NCI-H187 treated with DMSO at 0.1 percent for 48 hours (cell line): ENCODE data around the gene SCNN1A.

Source experiments
- DNase-seq: peaks from one replicate; lab custom pipeline; 2025; lab: John Stamatoyannopoulos, UW

Gene SCNN1A

DNA sequence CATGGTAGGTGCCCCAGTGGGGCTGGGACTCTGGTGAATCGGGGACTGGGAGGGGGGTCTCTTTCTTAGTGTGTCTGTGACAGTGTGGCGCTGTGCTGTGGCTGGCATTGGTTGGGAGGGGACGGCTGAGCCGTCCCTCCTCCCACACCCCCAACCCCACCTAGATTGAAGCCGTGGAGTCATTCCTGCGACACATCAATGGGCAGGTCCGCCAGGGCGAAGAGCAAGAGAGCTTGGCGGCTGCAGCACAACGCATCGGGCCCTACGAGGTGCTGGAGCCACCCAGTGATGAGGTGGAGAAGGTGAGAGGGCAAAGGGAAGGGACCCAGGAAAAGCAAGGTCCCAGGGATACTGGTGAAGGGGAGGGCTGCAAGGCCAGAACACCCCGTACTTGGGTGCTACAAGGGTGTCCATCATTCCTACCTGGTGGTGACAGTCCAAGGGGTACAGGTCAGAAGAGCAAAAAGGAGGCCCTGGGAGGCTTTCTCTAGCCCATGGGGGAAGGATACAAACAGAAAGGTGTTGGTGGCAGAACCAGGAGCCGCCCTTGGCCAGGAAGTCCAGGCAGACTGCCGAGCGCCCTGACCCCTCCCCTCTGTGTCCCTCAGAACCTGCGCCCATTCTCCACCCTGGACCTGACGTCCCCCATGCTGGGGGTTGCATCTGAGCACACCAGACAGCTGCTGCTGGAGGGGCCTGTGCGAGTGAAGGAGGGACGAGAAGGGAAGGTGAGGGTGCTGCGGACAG is 57.5 kb downstream of the SCNN1A start:
- DNase-seq: no peak

DNA sequence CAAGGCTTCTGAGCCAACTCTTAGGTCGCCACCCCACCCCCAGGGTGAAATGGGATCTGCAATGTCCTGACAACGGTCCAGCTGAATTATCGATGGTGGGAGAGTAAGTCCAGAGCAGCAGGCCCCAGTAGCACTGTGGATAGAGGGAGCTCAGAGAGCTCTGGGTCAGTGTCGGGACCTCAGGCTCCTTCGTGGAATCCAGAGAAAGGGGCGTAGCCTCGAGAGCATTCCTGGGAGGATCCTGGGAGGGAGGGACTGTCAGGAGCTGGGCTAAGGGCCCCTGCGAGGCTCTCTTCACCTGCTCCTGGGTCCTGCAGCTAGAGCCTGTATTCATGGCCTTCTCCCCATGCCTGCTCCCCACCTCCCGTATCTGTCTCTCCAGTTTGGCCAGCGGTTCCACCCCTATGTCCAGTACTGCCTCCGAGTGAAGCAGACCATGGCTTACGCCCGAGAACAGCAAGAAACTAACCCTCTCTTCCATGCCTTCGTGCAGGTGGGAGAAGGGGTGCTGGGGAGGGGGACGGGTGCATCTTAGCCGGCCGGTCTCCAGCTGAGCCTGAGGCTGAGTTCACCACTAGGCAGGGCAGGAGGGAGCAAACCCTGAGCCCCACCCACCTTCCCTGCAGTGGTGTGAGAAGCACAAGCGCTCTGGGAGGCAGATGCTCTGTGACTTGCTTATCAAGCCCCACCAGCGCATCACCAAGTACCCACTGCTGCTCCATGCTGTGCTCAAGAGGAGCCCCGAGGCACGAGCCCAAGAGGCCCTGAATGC is 58.3 kb downstream of the SCNN1A start:
- DNase-seq: no peak

DNA sequence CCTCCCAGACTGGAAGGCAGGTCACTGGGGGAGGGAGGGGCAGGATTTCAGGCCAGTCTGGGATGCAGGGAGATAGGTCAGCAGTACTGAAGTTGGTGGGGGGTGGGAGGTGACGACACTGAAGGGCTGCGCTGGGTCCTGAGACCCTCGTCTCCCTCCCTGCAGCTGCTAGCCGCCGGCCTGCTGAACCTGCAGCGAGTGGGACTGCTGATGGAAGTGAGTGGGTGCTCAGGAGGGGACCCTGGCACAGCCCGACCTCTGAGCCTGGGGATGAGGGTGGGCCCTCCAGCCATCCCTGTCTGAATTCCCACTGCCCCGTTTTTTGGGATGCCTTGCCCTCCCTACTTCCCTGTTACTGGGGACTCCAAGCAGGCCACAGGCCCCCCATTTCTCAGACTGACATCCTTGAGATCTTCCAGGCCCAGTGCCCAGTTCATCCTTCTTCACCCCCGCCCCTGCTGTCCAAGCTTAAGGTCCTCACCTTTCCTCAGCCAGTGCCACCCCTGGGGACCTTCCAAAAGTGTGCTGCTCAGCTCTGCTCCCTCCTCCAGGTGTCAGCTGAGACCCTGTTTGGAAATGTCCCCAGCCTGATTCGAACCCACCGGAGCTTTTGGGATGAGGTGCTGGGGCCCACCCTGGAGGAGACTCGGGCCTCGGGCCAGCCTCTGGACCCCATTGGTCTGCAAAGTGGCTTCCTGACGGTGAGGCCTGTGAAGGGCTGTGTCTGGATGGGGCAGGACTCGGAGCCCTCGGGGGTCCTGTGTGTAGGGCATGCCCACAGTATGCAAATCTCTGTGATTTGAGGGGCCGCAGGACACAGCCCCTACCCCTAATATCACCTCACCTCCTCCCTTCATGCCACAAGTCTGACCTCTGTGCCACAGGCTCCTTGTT is 59.4 kb downstream of the SCNN1A start:
- DNase-seq: no peak

DNA sequence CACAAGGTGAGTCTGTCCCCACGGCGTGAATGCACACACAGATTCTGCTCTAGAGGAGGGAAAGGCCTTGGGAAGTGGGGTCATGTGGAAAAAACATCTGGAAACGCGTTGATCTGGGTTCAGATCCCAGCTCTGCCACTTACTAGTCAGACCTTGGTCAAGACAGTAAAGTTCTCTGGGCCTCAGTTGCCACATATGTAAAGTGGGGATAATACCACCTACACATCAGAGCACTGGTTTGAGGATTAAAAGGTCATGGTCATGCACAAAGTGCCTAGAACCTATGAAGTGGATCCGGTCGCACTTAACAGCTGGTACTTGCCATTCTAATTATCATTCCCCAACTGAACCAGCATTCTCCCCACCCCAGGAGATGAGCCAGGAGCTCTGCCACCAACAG is 60.2 kb downstream of the SCNN1A start:
- DNase-seq: no peak

DNA sequence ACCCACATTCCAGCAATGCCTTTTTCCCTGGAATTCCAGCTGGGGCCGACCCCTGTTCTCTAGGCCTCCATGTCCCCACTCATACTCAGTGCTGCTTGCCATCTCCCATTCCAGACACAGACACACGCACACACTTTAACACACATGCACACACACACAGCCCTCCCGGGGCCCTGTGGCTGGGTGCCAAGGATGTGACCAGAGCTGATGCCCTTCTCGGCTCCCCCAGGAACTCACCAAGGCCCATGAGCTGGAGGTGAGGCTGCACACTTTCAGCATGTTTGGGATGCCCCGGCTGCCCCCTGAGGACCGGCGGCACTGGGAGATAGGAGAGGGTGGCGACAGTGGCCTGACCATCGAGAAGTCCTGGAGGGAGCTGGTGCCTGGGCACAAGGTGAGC is 60.6 kb downstream of the SCNN1A start:
- no peak for DNase-seq

DNA sequence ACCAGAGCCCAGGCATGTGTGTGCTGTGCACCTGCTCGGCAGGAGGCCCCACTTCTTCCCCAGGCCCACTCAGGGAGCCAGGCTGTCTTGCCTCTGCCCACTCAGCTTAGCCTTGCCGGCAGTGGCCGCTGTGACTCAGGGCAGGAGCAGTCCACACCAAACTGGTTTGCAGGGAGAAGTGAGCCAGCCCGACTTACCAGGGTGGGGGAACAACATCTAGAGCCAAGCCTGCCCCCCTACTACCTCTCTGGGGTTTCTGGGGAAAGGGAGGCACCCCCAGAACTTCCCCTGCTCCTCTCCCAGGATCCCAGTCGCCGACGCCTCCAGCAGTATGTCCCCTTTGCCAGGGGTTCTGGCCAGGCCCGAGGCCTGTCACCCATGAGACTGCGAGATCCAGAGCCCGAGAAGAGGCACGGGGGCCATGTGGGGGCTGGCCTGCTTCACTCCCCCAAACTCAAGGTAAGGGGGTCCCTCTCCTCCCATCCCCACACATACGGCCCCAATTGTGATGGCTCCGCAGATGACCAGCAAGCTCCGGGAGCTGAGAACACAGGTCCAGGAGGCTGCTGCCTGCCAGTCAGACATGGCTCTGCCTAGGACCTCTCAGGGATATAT is 61.9 kb downstream of the SCNN1A start:
- no peak for DNase-seq

DNA sequence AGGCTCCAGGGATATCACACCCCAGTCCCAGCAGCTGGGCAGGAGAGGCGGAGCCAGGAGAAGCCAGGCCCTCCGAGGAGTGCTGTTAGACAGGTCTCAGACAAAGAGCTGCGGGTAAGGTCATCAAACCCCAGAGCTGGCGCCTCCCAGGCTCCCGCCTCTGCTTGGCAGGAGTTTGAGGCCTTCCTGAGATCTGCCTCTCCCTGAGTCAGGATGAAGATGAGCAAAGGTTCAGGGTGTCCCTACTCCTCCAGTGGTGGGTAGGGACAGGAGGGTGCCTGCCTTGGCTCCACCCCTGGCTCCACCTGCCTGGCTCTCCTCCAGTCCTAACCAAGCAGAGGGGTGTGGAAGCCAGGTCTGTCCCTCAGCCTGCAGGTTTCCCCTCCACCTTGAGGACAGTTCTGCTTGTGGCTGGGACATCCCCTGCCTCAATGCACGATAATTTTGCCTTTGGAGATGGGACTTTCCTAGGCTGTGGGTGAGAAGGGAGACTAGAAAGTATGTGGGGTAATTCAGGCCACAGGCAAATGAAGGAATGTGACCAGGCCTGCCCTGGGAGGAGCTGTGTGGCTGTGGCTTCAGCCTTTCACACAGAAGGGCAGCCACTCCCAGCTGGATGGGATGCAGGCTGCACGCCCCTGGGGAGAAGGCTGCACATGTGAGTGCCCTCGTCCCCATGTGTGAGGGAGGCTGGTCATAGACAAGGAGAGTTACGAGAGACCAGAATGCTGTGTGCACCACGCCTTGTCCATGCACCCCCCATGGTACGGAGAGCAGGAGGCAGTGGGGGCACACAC is 62.6 kb downstream of the SCNN1A start:
- no peak for DNase-seq

DNA sequence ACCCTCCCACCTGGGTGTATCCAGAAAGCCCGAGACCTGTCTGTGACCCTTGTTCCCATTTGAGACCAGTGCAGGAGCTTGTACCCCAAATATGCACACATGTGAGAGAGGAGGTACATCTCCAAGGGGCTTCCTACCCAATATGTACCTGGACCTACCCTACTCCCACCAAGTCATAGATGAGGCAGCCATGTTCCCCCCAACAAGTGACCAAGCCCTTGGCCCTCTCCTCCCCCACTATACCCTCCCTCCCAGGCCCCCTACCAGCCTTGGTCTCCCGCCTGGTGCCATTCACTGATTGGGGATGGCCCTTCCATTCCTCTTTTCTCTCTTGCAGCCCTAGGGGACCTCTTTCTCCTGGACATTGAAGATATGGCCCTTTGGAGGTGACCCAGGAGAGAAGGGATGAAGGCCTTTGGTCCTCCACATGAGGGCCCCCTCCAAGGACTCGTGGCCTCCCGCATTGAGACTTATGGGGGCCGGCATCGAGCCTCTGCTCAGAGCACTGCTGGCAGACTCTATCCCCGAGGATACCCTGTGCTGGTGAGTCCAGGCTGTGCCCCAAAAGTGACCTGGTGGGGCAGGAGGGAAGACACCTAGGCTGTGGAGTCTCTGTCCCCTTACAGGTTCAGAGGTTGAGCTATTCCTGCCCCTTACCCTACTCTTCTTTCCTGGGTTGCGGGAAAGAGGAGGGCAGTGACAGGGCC is 63.4 kb downstream of the SCNN1A start:
- DNase-seq: no peak

DNA sequence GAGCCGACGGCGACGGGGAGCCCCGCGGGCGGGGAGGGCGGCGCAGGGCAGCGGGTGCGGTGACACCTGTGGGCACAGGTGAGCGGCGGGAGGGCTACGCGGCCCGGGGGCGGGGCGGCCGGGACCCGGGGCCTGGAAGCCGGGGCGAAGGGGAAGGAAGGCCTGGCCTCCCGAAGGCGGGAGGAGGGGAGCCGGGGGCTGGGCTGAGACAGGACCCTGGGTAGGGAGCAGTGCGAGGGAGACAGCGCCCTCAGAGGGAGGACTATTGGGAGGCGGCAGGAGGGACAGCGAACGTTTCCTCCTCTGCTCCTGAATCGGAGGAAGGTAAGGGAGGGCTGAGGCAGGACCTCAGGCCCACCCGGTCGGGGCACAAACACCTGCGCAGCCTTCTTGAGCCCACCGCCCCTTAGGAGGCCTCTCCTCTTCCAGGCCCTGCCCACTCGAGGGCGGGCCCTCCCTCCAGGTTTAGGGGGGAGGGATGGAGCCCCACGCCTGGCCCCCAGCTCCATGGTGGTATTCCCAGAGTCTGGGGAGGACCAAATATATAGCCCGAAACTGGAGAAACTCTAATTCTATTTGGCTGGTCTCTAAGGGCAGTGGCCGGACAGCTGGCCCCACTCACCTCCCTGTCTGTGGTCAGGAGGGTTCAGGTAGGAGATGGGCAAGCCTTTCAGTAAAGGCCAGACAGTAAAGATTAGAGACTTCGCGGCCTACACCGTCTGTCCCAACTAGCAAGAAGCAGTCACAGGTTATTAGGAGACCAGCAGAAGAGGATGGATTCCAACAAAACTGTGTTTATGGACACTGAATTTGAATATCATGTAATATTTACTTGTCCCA is 64.4 kb downstream of the SCNN1A start:
- no peak for DNase-seq

DNA sequence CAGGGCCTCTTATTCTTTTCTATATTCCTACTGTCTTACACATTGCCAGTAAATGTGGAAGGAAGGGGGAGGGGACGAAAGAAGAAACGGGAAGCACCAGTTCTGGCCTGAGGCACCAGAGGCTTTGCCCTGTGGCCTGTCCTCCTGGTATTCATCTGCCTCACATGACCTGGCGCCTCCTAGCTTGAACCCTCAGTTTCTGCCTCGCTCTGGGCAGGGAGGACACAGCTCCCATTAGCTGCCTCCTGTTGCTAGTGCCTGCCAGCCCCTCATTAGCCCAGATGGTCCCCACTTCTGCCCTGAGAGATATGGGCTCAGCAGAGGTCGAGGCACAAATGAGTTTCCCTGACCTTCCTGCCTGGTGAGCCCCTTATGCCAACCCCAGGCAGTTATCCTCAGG is 67.8 kb downstream of the SCNN1A start:
- no peak for DNase-seq

DNA sequence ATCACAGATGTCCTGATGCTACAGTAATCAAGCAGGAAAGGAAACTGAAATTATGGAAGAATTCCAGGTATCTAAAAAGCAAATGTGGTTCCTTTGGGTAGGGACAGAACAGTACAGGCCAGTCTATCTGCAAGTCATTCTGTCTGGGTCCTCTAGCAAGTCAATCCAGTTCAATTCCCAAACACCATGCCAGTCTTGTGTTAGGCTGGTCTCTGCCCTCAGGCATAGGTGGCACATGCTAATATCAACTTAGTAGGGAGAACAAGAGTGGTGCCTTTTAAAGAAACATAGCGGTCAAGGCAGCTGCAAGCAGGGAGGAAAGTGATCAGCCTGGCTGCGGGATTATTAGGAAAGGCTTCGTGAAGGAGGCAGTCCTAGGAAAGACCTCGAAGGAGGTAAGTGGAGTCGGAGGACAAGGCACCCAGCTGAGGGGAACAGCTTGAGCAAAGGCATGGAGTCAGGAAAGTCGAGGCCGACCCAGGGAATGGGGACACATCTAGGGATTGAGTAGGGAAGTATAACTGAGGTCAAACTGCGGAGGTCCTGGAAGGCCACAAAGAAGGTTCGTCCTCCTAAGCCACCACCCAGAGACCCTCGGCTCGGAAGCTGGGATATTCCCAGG is 68.7 kb downstream of the SCNN1A start:
- no peak for DNase-seq

DNA sequence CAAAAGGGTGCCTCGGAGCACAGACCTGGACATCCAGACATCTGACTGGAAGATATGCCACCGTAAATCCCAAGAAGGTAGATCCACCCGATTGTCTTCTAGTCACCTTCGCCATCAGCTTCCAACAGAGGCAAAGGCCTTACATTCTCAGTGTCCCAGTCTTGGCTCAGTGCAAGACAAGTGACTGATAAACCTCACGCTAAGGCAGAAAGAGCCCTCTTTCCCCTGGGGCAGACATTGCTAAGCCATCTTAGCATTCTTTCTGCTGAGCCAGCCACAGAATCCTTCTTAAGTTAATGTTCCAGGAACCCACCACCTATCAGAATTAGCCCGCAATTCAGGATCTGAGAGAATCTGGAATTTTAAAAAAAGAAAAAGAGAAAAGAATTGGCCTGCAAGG is 69.2 kb downstream of the SCNN1A start:
- DNase-seq: no peak

DNA sequence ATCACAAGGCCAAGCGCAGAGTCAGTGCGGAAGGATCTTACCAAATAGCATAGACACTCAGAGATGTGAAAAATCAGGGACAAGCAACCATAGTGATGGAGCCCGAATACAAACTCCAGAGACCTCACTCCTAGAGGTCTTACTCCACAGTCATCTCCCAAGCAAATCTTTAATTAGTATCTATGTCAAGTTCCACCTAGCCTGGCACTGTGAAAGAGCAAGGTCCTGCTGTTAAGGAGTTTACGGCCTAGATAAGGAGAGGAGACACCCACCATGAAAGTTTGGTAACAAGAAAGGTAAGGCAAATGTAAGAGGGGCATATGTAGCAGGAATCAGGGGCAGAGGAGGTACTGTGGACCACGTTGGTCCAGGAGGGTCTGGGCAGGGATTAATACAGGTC is 72.3 kb downstream of the SCNN1A start:
- no peak for DNase-seq

DNA sequence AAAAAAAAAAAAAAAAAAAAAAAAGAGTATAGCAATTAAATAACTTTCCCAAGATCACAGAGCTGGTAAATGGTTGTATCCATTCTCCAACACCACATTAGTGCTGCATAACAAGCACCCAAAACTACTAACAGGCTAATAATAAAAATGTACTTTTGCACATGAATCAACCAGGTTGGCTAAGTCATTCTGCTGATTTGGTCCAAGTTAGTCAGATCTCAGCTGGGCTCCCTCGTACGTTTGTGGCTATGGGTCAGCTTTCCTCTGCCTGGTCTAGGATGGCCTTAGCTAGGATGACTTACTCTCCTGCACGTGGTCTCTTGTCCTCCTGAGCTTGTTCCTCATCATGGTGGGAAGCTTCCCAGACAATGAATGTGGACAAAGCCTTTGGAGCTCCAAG is 72.7 kb downstream of the SCNN1A start:
- DNase-seq: no peak

DNA sequence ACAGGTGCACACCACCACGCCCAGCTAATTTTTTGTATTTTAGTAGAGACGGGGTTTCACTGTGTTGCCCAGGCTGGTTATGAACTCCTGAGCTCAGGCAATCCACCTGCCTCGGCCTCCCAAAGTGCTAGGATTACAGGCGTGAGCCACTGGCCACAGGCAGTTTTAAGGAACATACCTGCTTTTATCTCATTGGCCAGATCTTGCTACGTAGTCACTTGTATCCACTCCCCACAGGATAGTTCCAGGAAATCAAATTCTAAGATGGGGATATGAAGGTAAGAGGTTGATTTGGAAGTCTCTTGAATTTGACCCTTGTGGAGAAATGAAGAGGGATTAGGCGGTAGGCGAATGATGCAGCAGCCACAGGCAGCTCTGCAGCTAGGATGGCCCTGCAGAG is 73.6 kb downstream of the SCNN1A start:
- no peak for DNase-seq

DNA sequence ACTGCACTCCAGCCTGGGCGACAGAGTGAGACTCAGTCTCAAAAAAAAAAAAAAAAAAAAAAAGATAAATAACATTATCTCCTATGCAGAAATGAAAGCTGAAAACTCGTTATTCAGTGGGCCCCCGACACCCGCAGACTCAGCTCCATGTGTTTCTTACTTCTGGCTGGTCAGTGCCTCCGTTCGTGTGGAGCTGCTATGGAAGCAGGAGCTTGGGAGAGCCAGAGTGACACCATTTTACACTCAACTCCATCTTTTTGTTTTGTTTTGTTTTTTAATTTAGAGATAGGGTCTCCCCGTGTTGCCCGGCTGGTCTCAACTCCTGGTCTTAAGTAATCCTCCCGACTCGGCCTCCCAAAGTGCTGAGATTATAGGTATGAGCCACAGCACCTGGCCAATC is 78.2 kb downstream of the SCNN1A start:
- DNase-seq: no peak
